ENCODE data around the gene TCF7L1. TPM values are rescaled to one million over a fixed set of nuclear protein-coding genes. Genes with fewer than 3 reads are reported as not detected.

Gene TCF7L1
- total and polyA plus RNA-seq, 2 donors (not counting 3 experiments of a cell fraction or from before 2014, with no cell fraction given): 9.6 to 17.4 TPM

- Histone ChIP-seq H3K27ac (ENCODE audit: insufficient read depth, low read depth, low read length) (no peak overlapping the region), H3K79me2 (ENCODE audit: control insufficient read depth, insufficient read depth, low read length) (no peaks in the 10 kb centered on the region), H3K9ac (replicated peaks; ENCODE audit: extremely low read depth, insufficient read depth, low read length) (no peak overlapping the region), H4K20me1 (replicated peaks; ENCODE audit: control insufficient read depth, extremely low read depth, insufficient read depth, low read length) (no peaks in the 10 kb centered on the region), H3K9me3 (replicated peaks; ENCODE audit: control insufficient read depth, insufficient read depth, low read length) (no peaks in the 10 kb centered on the region), H3K27me3 (ENCODE audit: control insufficient read depth in 2 of 2, insufficient read depth in 2 of 2, low read length in 2 of 2) (no peaks in the 10 kb centered on the region), H3K4me1 (ENCODE audit: control insufficient read depth, extremely low read depth, insufficient read depth, low read length) (peaks cover 13% of the 10 kb centered on the region), H3K4me3 (replicated peaks in 1 of 3; ENCODE audit: insufficient read depth in 1 of 3, low read depth in 1 of 3, low read length in 3 of 3) (no peak overlapping the region), H3K4me2 (ENCODE audit: insufficient read depth, low read length) (no peak overlapping the region), H2AFZ (ENCODE audit: low read depth, low read length) (no peak overlapping the region), H3K9me1 (replicated peaks; ENCODE audit: control insufficient read depth, extremely low read depth, insufficient read depth, low read length) (no peaks in the 10 kb centered on the region), H3K36me3 (ENCODE audit: control insufficient read depth in 2 of 2, extremely low read depth in 1 of 2, insufficient read depth in 2 of 2, low read length in 2 of 2) (no peaks in the 10 kb centered on the region)
- ChIA-PET CTCF (interaction anchor here (1.2 kb wide), 1 partner anchor 15 kb away, joined by 3 read pairs; no protein-coding TSS in a partner anchor), POLR2A (no interaction called here)
- DNase-seq (ENCODE audit: low read depth, low spot score) (no peak), FAIRE-seq (no peak)
- TF ChIP-seq MAX (IDR thresholded peaks at IDR 0.05; ENCODE audit: insufficient read depth, insufficient read length) (no peak), POLR2A (IDR thresholded peaks at IDR 0.05; ENCODE audit: low read depth, low read length) (no peak), POLR2AphosphoS5 (IDR thresholded peaks at IDR 0.05; ENCODE audit: insufficient read depth, low read depth, low read length) (no peak), JUN (IDR thresholded peaks at IDR 0.05; ENCODE audit: borderline replicate concordance, insufficient read depth, insufficient read length, low read depth) (no peak), MYC (IDR thresholded peaks at IDR 0.05; ENCODE audit: low read depth, low read length) (no peak), GATA2 (IDR thresholded peaks at IDR 0.05; ENCODE audit: insufficient read depth, insufficient read length, low read depth, low read length) (no peak), FOS (IDR thresholded peaks at IDR 0.05; ENCODE audit: borderline replicate concordance, insufficient read depth, low read length) (no peak), EZH2 (IDR thresholded peaks at IDR 0.05; ENCODE audit: borderline replicate concordance, low read depth, low read length, severe bottlenecking) (no peak)
- TF ChIP-seq, protein P1, sequence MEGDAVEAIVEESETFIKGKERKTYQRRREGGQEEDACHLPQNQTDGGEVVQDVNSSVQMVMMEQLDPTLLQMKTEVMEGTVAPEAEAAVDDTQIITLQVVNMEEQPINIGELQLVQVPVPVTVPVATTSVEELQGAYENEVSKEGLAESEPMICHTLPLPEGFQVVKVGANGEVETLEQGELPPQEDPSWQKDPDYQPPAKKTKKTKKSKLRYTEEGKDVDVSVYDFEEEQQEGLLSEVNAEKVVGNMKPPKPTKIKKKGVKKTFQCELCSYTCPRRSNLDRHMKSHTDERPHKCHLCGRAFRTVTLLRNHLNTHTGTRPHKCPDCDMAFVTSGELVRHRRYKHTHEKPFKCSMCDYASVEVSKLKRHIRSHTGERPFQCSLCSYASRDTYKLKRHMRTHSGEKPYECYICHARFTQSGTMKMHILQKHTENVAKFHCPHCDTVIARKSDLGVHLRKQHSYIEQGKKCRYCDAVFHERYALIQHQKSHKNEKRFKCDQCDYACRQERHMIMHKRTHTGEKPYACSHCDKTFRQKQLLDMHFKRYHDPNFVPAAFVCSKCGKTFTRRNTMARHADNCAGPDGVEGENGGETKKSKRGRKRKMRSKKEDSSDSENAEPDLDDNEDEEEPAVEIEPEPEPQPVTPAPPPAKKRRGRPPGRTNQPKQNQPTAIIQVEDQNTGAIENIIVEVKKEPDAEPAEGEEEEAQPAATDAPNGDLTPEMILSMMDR (IDR thresholded peaks at IDR 0.05; ENCODE audit: extremely low read depth in 1 of 2, insufficient read depth in 1 of 2, low read depth in 1 of 2, low read length in 2 of 2): no peak
- dilution Hi-C loops (cut with MboI; ENCODE audit: extremely low pct_ligation_motif_present, low sequenced_read_pairs) (no loop called here), intact Hi-C loops (cut with micrococcal nuclease) (loop anchor here (5.0 kb wide), 1 partner anchor 82 kb away; no protein-coding TSS in a partner anchor)
- no TSS peak for BruUV-seq (replicated peaks)
Observed at GRCh38 chr2:85184990-85185389, 51.8 kb downstream of the TCF7L1 start.

Measured in endothelial cell of umbilical vein (primary cell).